Gastroesophageal sphincter (tissue), 3 donors: Measurements from ENCODE around the gene GFPT2.

ENCODE experiments used
- CTCF ChIP-seq, 4 experiments: fragments of 200-600 bp in 2 of 4; fragments of 450-650 bp in 2 of 4; sonication (generic) in 1 of 4; IDR thresholded peaks; one replicate each; pipeline ENCODE4 v1.5.1; 2017 to 2019; ENCODE audit warnings: antibody characterized with exemption in 4 of 4, mild to moderate bottlenecking in 2 of 4, moderate library complexity in 2 of 4
- EP300 ChIP-seq: sonication (generic); formaldehyde crosslinking; IDR thresholded peaks from one replicate; pipeline ENCODE4 v1.6.1; 2017; ENCODE audit warnings: antibody characterized with exemption, mild to moderate bottlenecking
- POLR2A ChIP-seq, 2 donors: fragments of 450-650 bp; IDR thresholded peaks; one replicate each; pipeline ENCODE4 v1.6.1; 2017; ENCODE audit warnings: antibody characterized with exemption in 2 of 2, mild to moderate bottlenecking in 2 of 2, moderate library complexity in 1 of 2
- POLR2AphosphoS5 ChIP-seq: sonication (generic); formaldehyde crosslinking; IDR thresholded peaks from one replicate; pipeline ENCODE4 v1.6.1; 2017; ENCODE audit warnings: antibody characterized with exemption

GRCh38 chr5:180375291-180375690 lies 22.2 kb upstream of the GFPT2 start:
- TF ChIP-seq POLR2AphosphoS5 (no peak), CTCF (IDR thresholded peaks at IDR 0.05) (no peak), POLR2A (IDR thresholded peaks at IDR 0.05) (no peak), EP300 (no peak)
